RCC 7860 (cell line): ENCODE measurements around the gene GSG1L.

Source experiments
- DNase-seq: peaks from one replicate; pipeline ENCODE4 v3.0.0-alpha.2; 2015; ENCODE audit warnings: low spot score
- FAIRE-seq: peaks from 2 replicates; lab custom pipeline; 2012; peaks lifted over from hg19 to GRCh38; lab: Jason Lieb, UNC

The GSG1L gene

DNA sequence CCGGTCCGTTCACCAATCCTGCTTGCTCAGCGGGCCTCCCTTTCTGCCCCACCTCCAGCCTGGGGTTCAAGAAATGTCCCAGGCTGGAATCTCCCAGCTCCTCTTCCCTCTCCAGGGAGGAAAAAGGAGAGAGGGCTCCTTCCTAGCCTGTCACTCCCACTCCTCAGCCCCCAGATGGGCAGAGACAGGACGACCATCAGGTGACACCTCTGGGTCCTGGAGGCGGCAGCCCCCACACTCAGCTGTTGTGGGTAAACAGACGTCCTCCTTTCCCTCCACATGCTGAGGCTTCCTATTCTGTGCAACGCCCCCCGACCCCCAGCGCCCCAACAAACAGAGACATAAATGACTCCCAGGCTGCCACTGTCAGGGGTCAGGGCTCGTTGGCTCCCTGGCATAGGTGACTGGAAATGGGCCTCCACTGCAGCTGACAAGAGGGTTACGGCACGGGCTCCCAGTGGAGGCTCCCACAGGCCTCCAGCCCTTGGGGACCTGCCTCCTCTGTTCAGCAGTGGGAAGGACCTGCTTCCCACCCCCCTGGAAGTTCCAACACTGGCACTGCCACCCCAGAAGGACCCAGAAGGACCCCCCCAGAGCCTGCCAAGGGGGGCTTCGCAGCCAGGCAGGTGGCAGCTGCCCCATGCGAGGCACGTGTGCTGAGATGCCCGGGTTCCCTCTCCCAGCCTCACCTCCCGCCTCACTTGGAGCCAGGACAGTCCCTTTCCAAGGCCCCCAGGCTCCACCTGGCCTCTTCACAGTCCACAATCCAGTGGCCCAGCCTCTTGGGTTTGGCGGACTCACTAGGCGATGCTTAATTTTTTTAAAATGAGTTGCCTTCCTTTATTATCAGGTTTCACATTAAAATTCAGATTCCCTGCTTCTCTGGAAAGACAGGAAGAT lies 281.3 kb downstream of the GSG1L start:
- FAIRE-seq, result no peak
- no peak for DNase-seq

DNA sequence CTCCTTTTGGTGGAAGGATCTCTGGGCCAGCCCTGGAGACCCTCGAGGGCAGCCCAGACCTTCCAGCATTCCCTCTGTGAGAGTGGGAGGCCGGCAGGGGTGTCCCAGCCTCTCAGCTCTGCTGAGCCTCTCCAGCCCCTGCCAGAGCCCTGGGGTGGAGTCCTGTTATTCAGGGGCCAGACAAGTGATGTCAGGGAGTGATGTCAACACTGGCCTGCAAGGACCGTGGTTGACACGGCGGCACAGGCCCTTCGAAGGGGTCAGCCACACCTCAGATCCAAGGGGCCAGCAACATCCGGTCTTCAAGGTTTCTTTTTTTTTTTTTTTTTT lies 282.4 kb downstream of the GSG1L start:
- no peak for DNase-seq
- FAIRE-seq, result no peak

DNA sequence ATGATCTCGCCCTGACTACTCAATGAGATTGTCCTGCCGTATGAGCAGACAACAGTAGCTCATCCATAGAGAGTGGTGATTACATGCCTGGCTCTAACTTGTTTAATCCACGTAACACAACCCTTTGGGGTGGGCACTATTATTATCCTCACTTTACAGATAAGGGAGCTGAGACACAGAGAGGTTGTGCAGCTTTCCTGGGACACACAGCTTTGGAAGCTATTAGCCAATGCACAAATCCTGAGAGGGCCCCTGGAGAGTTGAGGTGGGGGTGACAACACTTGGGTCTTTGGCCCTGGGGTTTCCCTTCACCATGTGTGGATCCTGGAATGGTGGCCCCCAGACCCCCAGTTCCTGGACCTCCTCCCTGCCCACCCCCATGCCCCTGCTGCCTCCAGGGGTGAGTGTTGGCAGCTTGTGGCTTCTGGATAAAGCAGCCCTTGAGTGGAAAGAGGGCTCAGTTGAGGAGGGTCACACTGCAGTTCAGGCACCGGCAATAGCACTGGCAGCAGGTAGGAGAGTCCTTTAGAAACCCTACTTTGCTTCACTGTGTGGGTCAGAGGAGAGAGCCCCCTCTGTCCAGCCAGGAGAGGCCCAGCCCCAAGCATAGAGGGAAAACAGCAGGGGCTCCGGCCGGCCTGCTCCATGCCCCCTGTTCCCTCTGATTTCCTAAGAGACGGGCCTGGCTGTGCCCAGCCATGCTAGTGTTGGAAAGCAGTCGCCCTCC lies 282.9 kb downstream of the GSG1L start:
- no peak for FAIRE-seq
- no peak for DNase-seq

DNA sequence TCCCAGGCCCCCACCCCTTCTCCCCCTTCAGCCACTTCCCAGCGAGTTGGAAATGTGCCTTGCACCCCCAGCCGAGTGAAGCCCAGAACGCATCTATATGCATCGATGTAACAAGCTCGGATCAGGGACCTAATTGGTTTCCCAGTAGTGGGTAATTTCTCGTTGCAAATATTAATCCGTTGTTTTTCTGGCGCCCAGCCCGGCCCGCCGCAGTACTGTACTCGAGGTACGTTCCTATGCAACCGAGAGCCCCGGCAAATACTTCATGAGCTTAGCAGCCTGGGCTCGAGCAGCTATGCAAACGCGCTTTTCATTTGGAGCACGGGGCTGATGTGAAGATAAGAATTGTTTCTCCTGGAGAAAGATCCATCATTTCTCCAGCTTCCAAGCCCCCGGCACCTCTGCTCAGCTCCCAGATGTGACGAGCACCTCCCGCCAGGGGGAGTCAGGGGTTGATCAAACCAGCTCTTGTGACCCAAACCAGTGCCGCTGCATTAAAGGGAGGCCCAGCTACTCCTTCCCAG lies 283.8 kb downstream of the GSG1L start:
- FAIRE-seq (no peak), DNase-seq (no peak)

DNA sequence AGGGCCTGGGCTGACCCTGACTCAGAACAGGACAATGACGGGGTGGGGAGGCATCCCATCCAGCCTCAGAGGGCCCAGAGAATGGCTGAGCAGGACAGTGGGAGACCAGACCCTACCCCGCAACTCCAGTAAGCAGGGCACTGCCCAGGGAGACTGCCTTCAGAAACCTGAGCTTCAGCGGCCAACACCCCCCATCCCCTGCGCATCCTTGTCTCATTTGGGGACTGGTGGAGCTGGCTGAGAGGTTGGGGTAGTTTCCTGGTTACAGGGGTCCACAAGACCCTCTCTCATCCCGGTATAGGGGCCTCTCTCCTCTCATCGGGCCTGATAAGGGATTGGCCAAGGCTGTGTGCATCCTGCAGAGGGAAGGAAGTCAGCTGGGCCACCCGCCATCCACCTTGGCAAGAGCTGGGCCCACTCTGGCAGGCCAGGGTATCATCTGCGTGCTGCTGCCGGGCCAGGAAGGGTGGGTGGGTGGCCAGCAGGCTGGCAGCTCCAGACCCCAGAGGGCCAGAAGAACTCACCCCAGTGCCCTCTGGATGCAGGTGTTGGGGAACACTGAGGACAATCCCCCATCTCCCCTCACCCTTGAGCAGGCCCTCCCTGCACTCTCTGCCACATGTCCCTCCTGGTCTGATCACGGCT lies 284.5 kb downstream of the GSG1L start:
- FAIRE-seq, result no peak
- no peak for DNase-seq

DNA sequence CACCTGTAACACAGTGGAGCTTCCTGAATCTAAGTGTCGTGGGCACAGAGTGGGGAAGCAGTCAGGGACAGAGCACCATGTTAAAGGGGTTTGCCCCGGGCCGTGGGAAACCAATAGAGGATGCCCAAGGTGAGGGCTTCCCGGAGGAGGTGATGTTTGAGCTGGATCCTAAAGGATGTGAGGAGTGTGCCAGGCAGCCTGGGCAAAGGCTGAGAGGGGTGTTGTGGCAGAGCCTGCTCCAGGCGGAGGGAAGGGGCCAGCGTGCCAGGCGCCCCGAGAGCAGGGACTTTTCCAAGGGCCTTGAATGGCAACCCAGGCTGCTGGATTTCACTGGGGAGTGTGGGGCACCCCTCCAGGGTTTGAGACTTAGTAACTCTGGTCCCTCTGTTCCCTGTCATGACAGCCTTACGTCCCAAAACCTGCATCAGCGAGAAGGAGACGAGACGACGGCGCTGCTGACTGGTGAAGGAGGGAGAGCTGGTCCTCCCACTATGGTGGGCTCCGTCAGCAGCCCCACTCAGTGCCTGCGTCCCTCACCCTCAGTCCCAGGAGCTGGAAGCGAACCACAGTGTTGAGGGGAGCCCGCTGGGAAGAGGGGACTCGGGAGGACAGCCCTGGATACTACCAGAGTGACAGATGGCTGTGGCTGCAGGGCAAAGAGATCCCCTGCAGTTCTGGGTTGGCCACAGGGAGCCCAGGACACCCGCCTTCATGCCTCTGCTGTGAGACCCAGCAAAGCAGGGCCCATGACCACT lies 285.2 kb downstream of the GSG1L start:
- DNase-seq, result no peak
- FAIRE-seq, result no peak

DNA sequence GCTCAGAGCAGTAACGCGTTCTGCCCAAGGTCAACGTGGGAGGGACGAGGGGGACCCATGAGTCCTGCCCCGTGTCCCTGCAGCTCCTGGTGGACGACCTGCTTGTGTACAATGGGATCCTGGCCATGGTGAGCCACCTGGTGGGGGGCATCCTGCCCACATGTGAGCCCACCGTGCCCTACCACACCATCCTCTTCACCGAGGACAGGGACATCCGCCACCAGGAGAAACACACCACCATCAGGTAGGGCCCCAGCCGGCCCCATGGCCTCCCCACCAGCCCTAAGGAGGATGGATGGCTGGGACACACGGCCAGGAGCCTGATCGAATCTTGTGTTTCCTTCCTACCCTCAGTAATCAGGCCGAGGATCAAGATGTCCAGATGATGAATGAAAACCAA lies 286.0 kb downstream of the GSG1L start:
- FAIRE-seq, result no peak
- DNase-seq, result no peak

DNA sequence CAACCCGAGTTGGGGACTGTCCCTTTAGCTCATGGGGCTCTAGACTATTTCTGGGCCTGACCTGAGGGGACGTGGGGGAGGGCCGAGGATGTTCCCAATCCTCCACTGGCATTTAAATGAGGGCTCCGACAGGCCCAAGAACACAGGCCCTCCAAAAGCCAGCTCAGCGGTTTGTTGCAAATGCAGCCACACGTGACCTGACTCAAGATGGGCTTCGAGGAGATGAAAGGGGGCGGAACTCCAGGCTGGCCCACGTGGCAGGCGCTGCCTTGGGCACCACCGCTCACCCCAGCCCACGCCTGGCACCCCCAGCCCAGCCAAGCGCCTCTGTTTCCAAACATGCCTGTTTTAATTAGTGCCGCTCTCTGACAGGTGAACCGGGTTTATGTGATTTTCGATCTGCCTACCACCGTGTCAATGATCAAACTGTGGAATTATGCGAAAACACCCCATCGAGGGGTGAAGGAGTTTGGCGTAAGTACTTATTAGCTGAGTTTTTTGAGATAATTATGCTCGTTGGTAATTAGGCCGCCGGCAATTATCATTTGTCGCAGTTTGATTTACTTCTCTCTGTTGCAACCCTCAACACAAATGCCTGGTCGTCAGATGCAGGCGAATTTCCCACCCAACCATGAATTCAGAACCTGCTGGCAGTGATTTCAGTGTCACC lies 286.8 kb downstream of the GSG1L start:
- DNase-seq, result no peak
- no peak for FAIRE-seq

DNA sequence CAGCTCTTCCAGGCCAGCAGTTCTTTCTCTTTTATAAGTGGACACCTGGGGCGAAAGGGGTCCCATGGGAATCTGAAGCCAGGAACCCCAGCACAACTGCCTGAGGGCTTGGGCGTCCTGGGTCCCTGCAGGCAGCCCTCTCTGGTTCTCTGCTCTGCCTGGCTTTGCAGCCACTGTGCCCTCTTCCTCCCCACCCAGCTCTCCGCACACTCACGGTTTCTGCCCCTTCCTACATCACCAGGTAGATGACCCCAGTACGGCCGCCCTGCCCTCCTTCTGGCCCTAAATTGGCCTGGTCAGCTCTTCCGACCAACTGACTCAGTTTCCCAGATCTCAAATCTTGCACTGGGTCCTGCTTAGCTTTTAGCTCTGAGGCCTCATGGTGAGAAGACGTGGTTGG lies 288.3 kb downstream of the GSG1L start:
- no peak for DNase-seq
- no peak for FAIRE-seq

DNA sequence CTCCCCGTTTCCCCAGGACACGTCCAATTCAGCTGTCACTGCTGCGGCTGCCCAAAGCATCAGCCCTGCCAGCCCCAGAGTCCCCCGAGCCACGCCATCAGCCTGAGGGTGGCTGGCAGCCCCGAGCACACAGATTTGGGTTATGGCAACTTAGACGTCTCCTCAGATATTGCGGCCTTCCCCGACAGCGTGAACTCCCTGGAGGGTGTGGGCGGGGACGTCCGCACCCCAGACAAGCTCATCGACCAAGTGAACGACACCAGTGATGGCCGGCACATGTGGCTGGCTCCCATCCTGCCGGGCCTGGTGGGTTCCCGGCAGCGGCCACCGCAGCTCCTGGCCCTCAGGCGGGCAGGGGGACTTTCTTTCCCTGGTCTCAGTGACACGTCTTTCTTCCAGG lies 288.7 kb downstream of the GSG1L start:
- no peak for DNase-seq
- no peak for FAIRE-seq

DNA sequence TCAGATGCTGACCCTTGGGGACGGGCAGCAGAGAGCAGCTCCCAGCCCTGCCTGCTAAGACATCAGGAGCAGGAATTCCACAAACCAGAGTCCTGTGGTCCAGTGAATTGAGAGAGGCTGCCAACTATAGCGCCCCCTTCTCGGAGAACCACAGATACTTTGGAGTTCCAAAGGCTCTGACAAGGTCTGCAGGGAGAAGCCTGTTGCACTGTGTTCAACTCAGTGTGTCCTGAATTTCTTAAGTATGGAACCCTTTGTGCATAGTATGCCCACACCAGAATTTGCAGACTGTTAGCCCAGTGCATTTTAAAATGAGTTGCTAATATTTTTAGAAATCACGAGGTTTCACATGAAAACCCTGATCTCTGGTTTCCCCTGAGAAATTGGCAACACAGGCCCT lies 290.2 kb downstream of the GSG1L start:
- FAIRE-seq, result no peak
- no peak for DNase-seq

DNA sequence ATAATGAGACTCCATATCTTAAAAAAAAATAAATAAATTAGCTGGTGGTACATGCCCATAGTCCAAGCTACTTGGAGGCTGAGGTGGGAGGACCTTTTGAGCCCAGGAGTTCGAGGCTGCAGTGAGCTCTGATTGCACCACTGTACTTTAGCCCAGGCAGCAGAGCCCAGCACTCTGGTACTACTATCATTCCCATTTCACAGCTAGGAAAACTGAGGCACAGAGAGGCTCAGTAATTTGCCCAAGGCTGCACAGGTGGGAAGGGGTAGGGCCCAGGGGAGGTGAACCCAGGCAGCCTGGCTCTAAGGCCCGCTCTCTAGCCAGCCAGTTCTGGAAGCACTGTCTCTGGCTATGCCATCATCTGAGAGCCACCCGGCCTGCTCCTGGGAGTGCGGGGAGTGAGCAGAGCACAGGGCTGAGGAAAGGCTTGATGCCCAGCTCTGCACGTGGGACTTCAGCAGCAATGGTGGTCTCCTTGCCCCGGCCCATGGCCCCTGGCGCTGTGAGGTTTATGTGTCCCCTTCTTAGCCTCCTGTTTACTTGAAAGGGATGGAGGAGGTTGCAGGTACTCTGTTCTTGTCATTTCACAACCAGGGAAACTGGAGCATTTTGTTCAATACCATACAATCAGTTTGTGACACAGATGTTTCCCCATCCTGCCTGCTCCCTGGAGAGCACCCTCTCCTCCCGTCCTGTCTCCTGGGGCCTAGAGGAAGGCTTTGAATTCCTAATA lies 291.3 kb downstream of the GSG1L start:
- DNase-seq (no peak), FAIRE-seq (no peak)

DNA sequence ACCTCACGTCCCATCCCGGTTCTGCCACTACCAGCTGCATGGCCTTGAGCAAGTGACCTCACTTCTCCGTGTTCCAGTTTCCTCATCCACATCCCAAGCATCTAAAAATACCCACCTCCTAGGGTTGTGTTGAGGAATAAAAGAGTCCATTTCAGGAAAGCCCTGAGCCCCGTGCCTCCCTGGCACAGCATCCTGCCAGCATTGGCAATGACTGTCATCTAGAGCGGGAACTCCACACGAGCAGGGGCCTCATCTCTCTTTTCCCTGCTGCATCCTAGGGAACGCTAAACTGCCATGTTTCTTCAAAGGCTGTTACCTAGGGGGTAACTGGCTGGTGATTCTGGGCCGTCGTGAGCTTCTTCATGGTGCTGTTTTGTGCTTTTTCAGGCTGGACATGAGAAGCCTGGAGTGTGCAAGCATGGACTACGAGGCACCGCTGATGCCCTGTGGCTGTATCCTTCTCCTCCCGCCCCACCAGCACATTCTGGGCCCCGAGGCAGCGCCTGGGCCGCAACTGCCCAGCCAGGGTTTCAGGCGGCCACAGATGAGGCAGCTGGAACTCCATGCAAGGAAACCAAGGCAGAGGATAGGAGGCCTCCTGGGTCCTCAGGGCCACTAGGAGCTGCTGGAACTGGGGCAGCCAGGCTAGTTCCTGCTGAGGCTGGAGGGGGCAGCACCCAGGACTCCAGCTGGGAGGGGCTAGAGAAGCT lies 292.2 kb downstream of the GSG1L start:
- DNase-seq, result no peak
- FAIRE-seq, result no peak

DNA sequence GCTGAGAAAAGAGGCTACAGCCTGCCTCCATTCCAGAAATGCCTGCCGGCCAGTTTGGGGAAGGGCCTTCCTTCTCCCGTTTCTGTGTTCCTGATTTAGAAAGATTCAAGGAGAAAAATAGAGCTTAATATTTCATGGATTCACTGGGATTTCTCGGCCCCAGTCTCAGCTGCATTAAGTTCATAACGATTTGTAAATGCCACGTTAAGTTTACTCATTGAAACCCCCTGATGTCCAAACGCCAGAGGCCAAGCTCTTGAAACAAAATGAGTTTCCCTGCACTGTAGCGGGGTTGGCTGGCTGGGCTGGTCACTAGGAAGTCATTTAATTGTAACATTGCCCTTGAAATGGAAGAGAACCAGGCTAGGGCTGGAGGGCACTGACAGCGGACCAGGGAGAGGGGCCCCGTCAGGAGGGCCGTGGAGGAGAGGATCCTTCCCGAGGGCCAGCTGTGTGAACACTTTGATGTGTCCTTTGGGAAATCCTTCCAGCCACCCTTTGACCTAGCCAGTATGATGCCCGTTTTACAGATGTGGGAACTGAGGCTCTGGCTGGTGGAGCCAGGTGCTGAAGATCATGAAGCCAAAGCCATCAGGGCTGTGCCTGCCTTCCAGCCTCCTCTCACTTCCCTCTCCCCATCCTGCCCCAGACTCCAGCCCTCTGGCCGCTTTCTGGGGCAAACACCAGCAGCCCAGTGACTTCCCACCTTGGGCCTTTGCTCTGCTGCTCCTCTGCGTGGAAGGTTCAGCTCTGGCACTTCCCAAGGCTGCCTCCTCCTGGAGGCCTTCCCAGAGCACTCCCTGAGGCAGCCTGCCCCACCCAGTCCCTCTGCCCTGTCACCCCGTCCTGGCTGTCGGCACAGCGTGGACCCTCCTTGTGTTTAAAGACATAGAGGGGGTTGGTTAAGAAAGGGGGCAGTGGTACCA lies 293.0 kb downstream of the GSG1L start:
- FAIRE-seq (no peak), DNase-seq (no peak)

DNA sequence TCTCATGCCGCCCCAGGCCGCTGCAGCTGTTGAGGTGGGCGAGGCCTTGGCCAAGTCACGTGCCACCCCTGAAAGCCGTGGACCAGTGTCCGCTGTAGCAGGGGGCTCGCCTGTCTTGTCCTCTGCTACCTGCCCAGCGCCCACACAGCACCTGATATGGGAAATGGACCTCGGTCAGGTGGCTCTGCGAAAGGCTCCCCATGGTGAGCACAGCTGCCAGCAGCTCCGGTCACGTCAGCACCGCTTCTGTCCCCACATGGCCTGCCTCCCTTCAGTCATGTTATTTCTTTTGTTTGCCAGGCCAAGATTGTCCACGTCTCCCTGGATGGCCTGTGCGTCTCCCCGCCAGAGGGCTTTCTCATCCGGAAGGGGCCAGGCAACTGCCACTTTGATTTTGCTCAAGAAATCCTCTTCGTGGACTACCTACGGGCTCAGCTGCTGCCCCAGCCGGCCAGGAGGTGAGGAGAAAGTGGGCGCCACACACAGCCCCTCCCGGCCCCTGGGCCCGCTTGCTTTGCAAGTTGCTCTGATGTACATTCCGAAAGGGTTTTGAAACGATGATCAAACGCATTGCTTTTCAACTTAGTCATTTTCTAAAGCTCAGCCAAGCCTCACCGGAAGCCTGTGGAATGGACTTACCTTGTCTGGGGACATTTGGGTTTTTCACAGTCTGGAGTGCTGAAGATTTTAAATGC lies 293.8 kb downstream of the GSG1L start:
- DNase-seq (peak; percentile 97), FAIRE-seq (peak; percentile 98)

DNA sequence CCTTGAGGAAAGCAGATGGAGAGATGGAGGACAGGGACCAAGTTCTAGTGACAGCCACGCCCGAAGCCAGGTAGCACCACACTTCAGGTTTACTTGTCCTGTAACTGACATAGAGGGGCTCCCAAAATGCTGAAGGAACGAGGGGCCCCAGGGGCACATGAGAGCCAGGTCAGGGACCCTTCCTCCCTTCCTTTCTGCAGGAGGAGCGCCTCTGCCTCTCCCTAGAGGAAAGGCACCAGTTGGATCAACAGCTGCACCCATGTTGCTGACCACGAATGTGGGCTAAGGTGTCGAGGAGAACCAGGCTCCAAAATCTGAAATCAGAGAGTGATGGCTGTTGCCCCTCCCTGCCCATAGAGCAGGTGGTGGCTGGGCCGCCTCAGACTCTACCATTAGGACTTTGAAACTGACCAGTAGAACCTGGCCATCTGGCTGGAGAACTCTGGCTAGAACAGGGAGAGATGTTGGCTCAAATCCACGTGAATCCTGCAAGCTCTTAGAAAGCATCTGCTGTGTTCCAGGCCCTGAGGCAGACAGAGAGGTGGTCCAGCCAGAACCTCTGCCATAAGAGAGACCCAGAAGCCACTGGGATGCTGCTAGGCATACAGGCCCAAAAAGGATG lies 294.8 kb downstream of the GSG1L start:
- no peak for FAIRE-seq
- DNase-seq, result no peak

DNA sequence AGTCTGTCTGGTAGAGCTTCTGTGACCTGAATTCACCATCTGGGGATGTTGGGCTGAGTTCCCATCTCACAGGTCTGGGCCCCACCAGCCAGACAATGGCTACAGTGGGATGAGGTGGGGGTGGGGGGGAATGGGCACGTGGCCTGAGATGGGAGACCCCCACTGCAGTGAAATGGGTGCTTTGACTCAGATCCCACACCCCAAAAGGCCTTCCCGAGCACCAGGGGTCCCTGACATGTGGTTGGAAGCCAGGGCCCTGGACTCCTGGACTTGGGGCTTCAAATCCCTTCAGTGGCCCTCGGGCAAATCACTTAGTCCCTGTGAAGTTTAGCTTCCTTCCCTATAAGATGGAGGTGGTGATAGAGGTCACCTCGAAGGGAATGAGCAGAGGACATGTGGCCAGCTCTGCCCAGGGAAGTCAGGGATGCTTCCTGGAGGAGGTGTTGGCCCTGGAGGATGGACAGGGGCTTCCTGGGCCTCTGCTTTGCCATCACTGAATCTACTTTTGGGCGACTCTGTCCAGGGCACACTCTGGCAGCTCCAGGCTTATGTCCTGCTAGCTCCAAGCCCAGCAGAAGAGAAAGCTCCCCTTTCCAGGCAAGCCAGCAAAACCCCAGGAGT lies 295.4 kb downstream of the GSG1L start:
- DNase-seq, result no peak
- no peak for FAIRE-seq
